ENCODE data around the gene ZAR1L.

Gene ZAR1L

DNA sequence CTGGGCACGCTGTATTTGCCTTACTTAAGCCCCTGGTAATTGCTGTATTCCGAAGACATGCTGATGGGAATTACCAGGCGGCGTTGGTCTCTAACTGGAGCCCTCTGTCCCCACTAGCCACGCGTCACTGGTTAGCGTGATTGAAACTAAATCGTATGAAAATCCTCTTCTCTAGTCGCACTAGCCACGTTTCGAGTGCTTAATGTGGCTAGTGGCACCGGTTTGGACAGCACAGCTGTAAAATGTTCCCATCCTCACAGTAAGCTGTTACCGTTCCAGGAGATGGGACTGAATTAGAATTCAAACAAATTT, 821 bp upstream of the ZAR1L start:
- POLR2A ChIA-PET (ENCODE audit: low non-redundant PET): interaction anchor here (0.5 kb wide), 1 partner anchor 467 kb away, joined by 3 read pairs; no protein-coding TSS in a partner anchor
- TF ChIP-seq, protein P1, sequence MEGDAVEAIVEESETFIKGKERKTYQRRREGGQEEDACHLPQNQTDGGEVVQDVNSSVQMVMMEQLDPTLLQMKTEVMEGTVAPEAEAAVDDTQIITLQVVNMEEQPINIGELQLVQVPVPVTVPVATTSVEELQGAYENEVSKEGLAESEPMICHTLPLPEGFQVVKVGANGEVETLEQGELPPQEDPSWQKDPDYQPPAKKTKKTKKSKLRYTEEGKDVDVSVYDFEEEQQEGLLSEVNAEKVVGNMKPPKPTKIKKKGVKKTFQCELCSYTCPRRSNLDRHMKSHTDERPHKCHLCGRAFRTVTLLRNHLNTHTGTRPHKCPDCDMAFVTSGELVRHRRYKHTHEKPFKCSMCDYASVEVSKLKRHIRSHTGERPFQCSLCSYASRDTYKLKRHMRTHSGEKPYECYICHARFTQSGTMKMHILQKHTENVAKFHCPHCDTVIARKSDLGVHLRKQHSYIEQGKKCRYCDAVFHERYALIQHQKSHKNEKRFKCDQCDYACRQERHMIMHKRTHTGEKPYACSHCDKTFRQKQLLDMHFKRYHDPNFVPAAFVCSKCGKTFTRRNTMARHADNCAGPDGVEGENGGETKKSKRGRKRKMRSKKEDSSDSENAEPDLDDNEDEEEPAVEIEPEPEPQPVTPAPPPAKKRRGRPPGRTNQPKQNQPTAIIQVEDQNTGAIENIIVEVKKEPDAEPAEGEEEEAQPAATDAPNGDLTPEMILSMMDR (conservative IDR thresholded peaks at IDR 0.05; ENCODE audit: low read depth): no peak
- no peak for DNase-seq (ENCODE audit: low spot score)
- H3K27ac ChIP-seq: peak overlapping the region; percentile 93
- CTCF ChIA-PET: interaction anchor here (1.2 kb wide), 1 partner anchor 406 kb away, joined by 4 read pairs; no protein-coding TSS in a partner anchor

DNA sequence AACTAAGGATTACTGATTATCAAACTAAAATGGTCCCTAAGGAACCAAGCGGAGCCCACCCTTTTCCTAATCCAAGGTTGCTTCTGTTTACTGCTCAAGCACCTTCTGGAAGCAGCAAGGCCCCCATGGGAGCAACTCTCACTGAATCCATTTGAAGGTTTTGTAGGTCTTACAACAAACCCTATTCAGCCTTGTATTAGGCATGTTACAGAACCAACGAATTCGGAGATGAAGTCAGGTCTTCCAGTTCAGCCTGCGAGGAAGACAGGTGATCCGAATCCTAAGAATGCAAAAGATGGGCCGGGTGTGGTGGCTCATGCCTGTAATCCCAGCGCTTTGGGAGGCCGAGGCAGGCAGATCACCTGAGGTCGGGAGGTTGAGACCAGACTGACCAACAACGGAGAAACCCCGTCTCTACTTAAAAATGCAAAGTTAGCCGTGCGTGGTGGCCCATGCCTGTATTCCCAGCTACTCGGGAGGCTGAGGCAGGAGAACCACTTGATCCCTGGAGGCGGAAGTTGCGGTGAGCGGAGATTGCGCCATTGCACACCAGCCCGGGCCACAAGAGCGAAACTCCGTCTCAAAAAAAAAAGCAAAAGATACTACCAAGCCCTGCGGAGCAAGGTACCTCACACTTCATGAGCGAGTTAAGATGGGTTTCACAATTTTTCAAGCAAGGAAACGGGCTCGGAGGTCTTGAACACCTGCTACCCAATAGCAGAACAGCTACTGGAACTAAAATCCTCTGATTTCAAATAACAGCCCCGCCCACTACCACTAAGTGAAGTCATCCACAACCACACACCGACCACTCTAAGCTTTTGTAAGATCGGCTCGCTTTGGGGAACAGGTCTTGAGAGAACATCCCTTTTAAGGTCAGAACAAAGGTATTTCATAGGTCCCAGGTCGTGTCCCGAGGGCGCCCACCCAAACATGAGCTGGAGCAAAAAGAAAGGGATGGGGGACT, 609 bp downstream of the ZAR1L start:
- TF ChIP-seq, protein P1 (conservative IDR thresholded peaks at IDR 0.05; ENCODE audit: low read depth): no peak
- H3K27ac ChIP-seq: peak overlapping the region; percentile 93
- ChIA-PET CTCF (interaction anchor here (1.2 kb wide), 1 partner anchor 405 kb away, joined by 4 read pairs; no protein-coding TSS in a partner anchor), POLR2A (ENCODE audit: low non-redundant PET) (interaction anchor here (0.5 kb wide), 1 partner anchor 305 kb away, joined by 3 read pairs; no protein-coding TSS in a partner anchor)
- DNase-seq (ENCODE audit: low spot score): peak; percentile 24

DNA sequence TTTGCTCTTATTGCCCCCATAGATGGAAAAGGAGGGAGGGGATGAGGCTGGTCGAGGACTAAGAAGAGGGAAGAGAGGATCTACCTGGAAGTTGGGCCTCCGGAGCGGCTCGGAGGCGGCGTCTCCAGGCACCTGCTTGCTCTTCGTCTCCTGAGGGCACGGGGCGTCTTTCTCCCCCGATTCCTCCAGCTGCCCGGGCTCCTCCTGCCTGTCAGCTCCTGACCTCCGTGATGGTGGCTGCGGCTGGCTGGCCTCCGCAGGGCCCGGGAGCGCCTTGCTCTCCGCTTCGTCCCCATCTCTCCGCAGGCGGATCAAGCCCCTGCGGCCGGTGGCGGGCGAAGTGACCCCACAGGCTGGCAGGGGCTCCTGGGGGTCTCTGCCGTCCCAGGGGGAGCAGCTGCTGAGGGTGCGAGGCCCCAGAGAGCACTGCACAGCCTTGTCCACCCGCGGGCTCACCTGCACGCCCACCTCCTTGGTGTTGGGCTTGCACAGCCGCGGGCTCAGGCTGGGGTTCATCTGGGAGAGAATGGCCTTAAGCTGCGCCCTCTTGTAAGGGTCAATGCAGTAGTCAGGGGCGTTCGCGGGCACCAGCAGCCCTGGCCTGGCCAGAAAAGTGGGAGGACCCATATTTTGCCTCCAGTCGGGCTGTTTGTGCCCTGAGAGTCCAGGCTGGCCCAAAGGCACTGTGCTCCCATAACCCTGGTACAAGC, 3.8 kb downstream of the ZAR1L start:
- TF ChIP-seq, protein P1 (conservative IDR thresholded peaks at IDR 0.05; ENCODE audit: low read depth): no peak
- DNase-seq (ENCODE audit: low spot score): no peak
- CTCF ChIA-PET: interaction anchor here (0.5 to 0.6 kb wide), 2 partner anchors 18 to 401 kb away, joined by 3 read pairs; no protein-coding TSS in a partner anchor
- POLR2A ChIA-PET (ENCODE audit: low non-redundant PET): no interaction called here
- H3K27ac ChIP-seq: no peak overlapping the region

DNA sequence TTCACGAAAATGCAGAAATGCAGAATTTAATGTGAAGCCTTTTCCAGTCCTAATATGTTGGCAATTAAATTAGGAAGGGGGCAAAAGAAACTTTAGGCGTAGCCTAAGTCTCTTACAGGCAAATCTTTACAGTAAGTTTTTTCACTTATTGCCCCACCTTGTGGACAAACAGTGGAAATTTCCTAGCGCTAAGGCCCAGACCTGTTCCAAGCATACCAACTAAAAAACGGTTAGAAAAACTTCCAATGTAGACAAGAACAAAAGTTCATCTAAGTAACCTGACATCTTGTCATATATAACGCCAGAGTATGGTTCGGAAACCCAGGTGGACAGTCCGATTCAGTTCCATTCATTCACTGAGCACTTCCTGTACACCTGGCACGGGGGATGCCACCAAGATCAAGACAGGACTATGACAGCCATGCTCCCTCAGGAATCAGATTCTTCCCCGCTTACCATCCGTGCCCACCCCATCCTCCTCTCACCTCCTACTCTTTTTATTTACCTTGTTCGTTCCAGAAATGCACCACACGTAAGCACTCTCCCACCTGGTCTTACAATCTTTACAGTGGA, 4.9 kb downstream of the ZAR1L start:
- peak; percentile 23 for DNase-seq (ENCODE audit: low spot score)
- TF ChIP-seq, protein P1 (conservative IDR thresholded peaks at IDR 0.05; ENCODE audit: low read depth): peak; percentile 65
- no peak overlapping the region for H3K27ac ChIP-seq
- ChIA-PET POLR2A (ENCODE audit: low non-redundant PET) (no interaction called here), CTCF (no interaction called here)

DNA sequence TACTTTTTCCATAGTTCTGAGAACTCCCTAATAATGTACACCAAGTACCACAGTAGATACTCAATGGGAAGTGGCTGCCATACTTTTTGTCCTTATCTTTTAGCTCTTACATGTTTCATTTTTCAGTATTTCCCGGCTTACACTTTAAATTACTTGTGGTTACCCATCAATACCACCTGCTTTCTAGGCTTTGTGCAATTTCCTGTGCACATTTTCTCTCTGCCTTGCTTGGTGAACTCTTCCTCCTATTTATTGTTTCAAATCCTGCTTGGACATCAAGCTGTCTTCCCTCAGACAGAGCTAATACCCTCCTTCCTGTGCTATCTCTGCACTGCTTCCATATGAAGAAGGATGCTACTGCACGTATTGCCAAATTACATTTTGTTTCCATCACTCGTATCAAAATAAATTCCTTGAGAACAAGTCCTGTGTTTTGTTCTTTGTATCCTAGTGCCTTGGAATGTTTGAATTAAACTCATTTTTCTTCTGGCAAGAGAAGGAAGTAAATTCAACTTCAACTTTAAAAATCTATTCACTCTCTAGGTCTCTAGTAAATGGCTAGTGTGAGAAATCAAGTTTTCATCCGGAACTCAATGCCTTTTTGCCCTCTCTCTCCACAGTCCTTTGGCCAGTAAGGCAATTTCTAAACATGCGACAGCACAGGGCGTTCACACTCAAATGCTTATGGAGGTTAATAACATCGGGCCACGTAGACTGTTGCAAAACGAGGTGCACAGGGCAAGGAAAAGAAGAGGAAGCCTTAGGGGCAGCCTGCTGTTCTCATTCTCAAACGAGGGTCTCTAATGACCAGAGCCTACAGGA, 5.6 kb downstream of the ZAR1L start:
- ChIA-PET POLR2A (ENCODE audit: low non-redundant PET) (no interaction called here), CTCF (interaction anchor here (0.7 kb wide), 1 partner anchor 645 kb away, joined by 4 read pairs; no protein-coding TSS in a partner anchor)
- H3K27ac ChIP-seq: no peak overlapping the region
- TF ChIP-seq, protein P1 (conservative IDR thresholded peaks at IDR 0.05; ENCODE audit: low read depth): no peak
- no peak for DNase-seq (ENCODE audit: low spot score)
